KMS-11 (cell line): ENCODE results near the gene DNMT3A.

Experiments used
- H2AFZ ChIP-seq: fragments of 200-600 bp; sonication (generic); 2 replicates; pipeline ENCODE4 v1.6.1; 2016; ENCODE audit warnings: antibody characterized with exemption, mixed run types, low read depth
- H3K27ac ChIP-seq: fragments of 200-600 bp; sonication (generic); 2 replicates; pipeline ENCODE4 v1.6.1; 2016; ENCODE audit warnings: mild to moderate bottlenecking, mixed run types
- H3K27me3 ChIP-seq: fragments of 200-600 bp; sonication (generic); 2 replicates; pipeline ENCODE4 v1.6.1; 2017; ENCODE audit warnings: mild to moderate bottlenecking, low read depth, mixed run types, moderate library complexity; ENCODE audit not compliant: insufficient read depth
- H3K36me3 ChIP-seq: fragments of 200-600 bp; sonication (generic); 2 replicates; pipeline ENCODE4 v1.6.1; 2017; ENCODE audit warnings: mild to moderate bottlenecking, mixed run types; ENCODE audit not compliant: insufficient read depth
- H3K4me1 ChIP-seq: fragments of 200-600 bp; sonication (generic); 2 replicates; pipeline ENCODE4 v1.6.1; 2016; ENCODE audit warnings: mild to moderate bottlenecking, low read depth, mixed run types; ENCODE audit not compliant: poor library complexity, severe bottlenecking
- H3K4me2 ChIP-seq: fragments of 200-600 bp; sonication (generic); 2 replicates; pipeline ENCODE4 v1.7.0; 2016; ENCODE audit warnings: mild to moderate bottlenecking, mixed run types
- H3K4me3 ChIP-seq: fragments of 200-600 bp; sonication (generic); IDR thresholded peaks from 2 replicates; pipeline ENCODE4 v1.6.1; 2017; ENCODE audit warnings: low read depth, low read length, mixed read lengths; ENCODE audit not compliant: insufficient read depth
- H3K79me2 ChIP-seq: fragments of 200-600 bp; sonication (generic); 2 replicates; pipeline ENCODE4 v1.6.1; 2016; ENCODE audit warnings: low read depth, mixed run types; ENCODE audit not compliant: insufficient read depth
- H3K9ac ChIP-seq: fragments of 200-600 bp; sonication (generic); 2 replicates; pipeline ENCODE4 v1.6.1; 2016; ENCODE audit warnings: mild to moderate bottlenecking, mixed run types
- H4K20me1 ChIP-seq: fragments of 200-600 bp; sonication (generic); 2 replicates; pipeline ENCODE4 v1.6.1; 2016; ENCODE audit warnings: mild to moderate bottlenecking, mixed run types; ENCODE audit not compliant: insufficient read depth
- CTCF ChIP-seq: fragments of 200-600 bp; sonication (generic); conservative IDR thresholded peaks from 2 replicates; pipeline ENCODE4 v1.6.1; 2017; ENCODE audit warnings: low read depth, mild to moderate bottlenecking, antibody characterized with exemption, low read length, moderate library complexity, mixed read lengths

The DNMT3A gene

GRCh38 chr2:25339211-25339674 is 2.5 kb downstream of the DNMT3A start:
- Histone ChIP-seq H3K4me1 (no peaks in the 10 kb centered on the region), H4K20me1 (no peaks in the 10 kb centered on the region), H3K4me3 (no peak overlapping the region), H3K79me2 (no peaks in the 10 kb centered on the region), H3K4me2 (no peak overlapping the region), H3K36me3 (no peaks in the 10 kb centered on the region), H3K27me3 (peaks cover 3% of the 10 kb centered on the region; the same call in 1 of the 2 replicates), H3K9ac (no peak overlapping the region), H3K27ac (no peak overlapping the region), H2AFZ (no peak overlapping the region)
- no peak for TF ChIP-seq CTCF

DNA sequence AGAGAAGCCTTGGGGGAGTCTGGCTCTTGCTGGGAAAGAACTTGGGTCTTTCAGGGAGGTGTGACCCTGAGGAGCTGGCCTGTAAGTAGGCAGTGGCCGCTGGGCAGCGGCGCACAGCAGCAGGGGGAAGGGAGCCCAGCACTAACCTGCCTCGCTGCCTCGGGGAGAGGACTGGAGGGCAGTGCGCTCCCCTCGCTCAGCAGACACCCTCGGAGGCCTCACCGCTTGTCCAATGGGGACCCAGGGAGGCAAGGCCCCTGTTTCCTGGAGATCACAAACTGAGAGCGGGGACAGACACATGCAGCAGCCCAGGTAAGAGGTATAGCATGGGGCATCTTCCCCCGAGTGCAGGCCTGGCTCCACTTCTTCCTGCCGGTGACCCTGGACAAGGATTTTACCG is 3.3 kb downstream of the DNMT3A start:
- Histone ChIP-seq H3K4me3 (no peak overlapping the region), H3K27ac (no peak overlapping the region), H3K27me3 (0 out of 2 replicates have a peak, but pooled peaks cover under 1% of the 10 kb centered on the region), H3K4me1 (no peaks in the 10 kb centered on the region), H4K20me1 (no peaks in the 10 kb centered on the region), H3K9ac (no peak overlapping the region), H2AFZ (no peak overlapping the region), H3K36me3 (no peaks in the 10 kb centered on the region), H3K79me2 (no peaks in the 10 kb centered on the region), H3K4me2 (no peak overlapping the region)
- TF ChIP-seq CTCF = no peak

- no peaks in the 10 kb centered on the region for H3K36me3 ChIP-seq
- H3K79me2 ChIP-seq = no peaks in the 10 kb centered on the region
- H4K20me1 ChIP-seq = no peaks in the 10 kb centered on the region
- H3K4me1 ChIP-seq = no peaks in the 10 kb centered on the region
- no peak overlapping the region for H3K9ac ChIP-seq
- no peak overlapping the region for H3K4me3 ChIP-seq
- H3K27ac ChIP-seq = no peak overlapping the region
- H3K4me2 ChIP-seq = no peak overlapping the region
- no peaks in the 10 kb centered on the region for H3K27me3 ChIP-seq
- TF ChIP-seq CTCF = no peak
- H2AFZ ChIP-seq = no peak overlapping the region
These were observed 3.8 kb downstream of the DNMT3A start for GRCh38 chr2:25337891-25338290.

GRCh38 chr2:25337276-25337675 is 4.4 kb downstream of the DNMT3A start:
- Histone ChIP-seq H3K9ac (no peak overlapping the region), H3K4me2 (no peak overlapping the region), H3K79me2 (no peaks in the 10 kb centered on the region), H4K20me1 (no peaks in the 10 kb centered on the region), H3K4me1 (no peaks in the 10 kb centered on the region), H3K4me3 (no peak overlapping the region), H2AFZ (no peak overlapping the region), H3K27ac (no peak overlapping the region), H3K27me3 (no peaks in the 10 kb centered on the region), H3K36me3 (no peaks in the 10 kb centered on the region)
- TF ChIP-seq CTCF = no peak
